HG03097 (cell line): Measurements from ENCODE around the gene TMUB1.

Experiments used
- ATAC-seq: cut with Tn5 transposase; IDR thresholded peaks from one replicate; pipeline ENCODE4 v1.9.1; 2021; ENCODE audit not compliant: unreplicated experiment, low FRiP score

The TMUB1 gene

DNA sequence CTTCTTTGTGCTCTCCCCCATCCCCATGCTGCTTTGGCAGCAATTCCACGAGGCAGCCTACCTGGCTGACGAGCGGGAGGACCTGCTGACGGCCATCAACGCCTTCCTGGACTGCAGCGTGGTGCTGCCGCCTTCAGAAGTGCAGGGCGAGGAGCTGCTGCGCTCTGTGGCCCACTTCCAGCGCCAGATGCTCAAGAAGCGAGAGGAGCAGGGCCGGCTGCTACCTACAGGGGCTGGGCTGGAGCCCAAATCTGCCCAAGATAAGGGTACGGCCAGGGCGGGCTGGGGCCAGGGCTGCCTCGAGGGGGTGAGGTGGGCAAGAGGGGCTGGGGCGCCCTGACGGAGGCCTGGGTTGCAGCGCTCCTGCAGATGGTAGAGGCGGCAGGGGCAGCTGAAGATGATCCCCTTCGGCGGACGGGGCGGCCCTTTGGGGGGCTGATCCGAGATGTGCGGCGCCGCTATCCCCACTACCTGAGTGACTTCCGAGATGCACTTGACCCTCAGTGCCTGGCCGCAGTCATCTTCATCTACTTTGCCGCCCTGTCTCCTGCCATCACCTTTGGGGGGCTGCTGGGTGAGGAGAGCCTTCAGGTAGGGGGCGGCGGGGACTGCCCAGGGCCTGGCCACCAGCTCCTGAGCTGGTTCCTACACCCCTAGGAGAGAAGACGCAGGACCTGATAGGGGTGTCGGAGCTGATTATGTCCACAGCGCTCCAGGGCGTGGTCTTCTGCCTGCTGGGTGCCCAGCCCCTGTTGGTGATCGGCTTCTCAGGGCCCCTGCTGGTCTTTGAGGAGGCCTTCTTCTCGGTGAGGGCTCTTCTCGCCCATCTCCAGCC, 12.0 kb downstream of the TMUB1 start:
- ATAC-seq, result no peak

DNA sequence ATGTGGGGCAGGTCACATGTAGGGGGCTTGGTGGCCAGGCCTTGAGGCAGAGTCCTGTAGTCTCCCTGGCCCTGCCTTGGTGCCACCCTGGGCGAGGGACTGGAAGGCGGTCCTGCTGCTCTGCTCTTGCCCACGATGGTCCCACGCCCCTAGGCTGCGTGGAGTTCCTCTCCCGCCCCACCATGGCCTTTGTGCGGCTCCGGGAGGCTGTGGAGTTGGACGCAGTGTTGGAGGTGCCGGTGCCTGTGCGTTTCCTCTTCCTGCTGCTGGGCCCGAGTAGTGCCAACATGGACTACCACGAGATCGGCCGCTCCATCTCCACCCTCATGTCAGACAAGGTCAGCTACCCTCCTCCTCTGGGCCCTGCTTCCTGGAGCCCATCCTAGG, 12.7 kb downstream of the TMUB1 start:
- ATAC-seq, result no peak

DNA sequence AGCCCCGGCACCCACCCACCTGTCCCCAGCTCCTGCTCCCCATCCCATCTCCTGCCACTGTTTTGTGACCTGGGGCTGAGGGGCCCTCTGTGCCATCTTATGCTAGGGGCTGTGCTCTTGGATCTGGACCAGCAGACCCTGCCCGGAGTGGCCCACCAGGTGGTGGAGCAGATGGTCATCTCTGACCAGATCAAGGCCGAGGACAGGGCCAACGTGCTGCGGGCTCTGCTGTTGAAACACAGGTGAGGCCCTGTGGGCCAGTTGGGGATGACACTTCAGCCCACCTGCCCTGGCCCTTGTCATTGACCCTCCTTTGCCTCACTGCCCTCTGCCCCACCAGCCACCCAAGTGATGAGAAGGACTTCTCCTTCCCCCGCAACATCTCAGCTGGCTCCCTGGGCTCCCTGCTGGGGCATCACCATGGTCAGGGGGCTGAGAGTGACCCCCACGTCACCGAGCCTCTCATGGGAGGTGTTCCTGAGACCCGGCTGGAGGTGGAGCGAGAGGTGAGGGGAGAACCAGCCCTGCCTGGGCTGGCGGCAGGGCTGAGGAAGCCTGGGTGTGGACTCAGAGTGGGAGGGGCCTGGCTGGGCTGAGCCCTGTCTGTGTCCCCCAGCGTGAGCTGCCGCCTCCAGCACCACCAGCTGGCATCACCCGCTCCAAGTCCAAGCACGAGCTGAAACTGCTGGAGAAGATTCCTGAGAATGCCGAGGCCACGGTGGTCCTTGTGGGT, 13.3 kb downstream of the TMUB1 start:
- ATAC-seq, result no peak

DNA sequence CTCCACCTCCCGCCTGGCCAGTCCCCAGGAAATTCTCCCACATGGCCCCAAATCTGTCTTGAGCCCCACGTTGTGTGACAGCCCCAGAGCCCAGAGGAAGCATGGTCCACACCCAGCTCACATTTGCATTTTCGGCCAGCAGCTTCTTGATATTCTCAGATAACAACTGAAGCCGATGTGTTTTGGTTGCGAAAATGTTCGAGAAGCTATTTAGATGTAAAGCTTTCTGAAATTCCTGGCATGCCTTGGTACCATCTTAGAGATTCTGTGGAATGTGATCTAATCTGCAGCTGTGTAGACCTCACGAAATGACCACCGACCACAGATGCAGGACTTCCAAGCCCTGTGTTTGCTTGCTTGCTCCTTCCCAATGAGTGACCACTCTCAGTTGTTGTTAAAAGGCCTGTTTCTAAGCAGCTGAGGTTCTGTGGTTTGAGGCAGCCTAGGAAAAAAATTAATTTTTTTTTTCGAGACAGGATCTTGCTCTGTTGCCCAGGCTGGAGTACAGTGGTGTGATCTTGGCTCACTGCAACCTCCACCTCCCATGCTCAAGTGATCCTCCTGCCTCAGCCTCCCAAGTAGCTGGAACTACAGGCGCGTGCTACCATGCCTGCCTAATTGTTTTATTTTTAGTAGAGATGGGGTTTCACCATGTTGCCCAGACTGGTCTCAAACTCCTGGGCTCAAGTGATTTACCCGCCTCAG, 15.1 kb downstream of the TMUB1 start:
- no peak for ATAC-seq

DNA sequence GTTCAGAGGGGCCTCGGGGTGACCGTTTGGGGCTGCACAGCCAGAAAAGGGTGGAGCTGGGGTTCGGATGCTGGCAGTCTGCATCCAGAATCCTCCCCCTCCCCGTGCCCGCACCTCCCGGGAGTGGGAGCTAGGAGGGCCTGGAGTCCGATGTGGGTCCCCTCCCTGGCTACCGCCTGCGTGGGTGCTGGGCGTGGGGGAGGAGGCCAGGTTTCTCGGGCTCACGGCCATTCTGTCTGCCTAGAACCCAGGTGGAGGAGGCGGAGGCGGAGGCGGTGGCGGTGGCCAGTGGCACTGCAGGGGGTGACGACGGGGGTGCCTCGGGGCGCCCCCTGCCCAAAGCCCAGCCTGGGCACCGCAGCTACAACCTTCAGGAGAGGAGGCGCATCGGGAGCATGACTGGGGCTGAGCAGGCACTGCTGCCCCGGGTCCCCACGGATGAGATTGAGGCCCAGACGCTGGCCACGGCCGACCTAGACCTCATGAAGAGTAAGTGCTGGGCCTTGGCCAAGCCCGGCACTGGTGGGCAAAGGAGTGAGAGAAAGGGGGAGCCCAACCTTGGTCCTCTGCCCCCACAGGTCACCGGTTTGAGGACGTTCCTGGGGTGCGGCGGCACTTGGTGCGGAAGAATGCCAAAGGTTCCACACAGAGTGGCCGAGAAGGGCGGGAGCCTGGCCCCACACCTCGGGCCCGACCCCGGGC, 16.9 kb downstream of the TMUB1 start:
- no peak for ATAC-seq

DNA sequence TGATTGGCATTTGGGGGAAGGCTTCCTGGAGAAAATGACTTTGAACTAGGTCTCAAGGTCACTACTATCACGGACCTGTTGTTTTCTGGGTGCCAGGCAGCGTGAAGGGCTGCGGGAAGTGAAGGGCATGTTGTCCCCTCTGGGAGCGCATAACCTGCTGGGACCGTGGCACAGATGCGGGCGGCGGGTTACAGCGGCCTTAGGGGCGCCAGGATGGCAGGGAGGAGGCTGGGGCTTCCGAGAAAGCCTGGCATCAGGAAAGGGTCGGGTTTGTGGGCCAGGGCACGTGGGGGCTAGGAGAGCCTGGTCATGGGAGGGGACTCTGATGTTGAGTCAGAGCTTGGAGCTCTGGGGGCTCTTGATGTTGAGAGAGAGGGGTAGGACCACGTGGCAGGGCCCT, 17.8 kb downstream of the TMUB1 start:
- ATAC-seq, result no peak

DNA sequence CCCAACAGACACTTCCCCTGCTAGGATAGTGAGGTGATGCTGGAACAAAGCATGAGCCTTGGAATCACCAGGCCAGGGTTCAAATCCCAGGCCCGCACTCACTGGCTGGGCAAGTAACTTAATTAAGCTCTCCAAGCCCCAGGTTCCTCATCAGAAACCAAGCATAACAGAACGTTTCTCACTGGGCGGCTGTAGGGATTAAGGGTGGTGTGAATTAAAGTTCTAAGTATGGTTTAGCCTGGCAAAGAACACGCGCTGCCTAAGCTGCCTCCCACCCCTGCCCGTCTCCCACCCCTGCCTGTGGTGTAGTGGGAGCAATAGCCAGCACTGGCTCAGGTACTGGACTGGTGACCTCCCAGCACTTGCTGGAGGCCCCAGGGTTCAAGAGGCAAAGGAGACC, 18.3 kb downstream of the TMUB1 start:
- no peak for ATAC-seq

DNA sequence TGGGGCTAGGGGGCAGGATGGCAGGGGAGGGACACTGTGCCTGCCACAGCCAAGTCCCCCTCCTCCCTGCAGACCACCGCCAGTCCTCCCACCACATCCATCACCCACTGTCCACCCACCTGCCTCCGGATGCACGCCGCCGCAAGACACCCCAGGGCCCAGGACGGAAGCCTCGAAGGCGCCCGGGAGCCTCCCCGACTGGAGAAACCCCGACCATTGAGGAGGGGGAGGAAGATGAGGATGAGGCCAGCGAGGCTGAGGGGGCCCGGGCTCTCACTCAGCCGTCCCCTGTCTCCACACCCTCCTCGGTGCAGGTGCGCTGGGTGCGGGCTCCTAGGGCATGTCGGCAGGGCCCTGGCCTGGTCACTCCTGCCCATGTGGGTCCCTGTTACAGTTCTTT, 18.8 kb downstream of the TMUB1 start:
- ATAC-seq, result no peak

DNA sequence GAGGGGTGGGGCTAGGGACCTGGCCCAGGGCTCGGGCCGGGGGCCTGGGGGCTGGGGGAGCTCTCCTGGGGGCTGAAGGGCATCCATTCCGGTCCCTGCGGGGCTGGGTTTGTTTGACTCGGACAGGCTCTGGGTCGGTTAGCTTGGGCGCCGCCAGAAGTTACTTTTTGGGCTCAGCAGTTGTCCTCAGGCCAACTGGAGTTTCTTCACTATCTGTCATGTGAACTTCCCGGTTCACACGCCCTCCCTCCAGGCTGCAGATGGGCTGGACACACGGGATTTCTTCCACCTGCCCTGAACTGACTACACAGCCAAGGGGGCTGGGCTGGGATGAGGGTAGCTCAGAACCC, 20.1 kb downstream of the TMUB1 start:
- ATAC-seq, result no peak

DNA sequence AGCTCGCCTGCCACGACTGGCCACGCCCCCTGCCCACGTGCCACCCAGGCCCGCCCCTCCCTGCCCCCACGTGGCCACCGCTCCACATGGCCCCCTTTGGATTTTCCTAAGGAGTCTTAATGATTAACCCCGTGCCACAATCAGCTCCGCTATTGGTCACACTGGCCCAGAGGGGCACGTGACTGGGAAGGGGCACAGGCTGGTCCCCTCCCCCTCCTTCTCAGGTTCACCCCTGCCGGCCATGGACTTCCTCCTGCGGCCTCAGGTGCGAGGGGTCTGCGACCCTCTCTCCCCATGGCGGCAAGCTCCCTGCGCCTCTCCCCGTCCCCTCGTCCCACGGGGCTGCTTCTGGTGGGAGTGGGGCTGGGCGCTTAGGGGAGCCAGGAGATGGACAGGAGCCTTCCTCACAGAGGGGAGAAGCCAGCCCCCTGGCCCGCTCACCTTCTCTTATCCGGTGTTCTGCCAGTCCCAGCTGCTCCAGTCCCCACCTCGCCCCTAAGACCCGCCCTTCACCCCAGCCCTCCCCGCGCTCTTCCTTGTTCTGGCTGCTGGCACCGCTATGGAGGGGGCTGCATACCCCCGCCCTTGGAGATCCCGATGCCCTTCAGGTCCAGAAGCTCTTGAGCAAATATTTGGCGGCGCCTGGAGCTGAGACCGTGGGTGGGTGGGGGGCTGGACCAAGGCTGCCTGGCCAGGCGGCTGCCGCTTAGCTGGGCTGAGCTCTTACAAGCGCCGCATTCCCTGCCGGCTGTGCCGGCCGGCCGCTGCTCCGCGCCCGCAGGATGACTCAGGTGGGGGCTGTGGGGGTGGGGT, 20.7 kb downstream of the TMUB1 start:
- ATAC-seq, result no peak

DNA sequence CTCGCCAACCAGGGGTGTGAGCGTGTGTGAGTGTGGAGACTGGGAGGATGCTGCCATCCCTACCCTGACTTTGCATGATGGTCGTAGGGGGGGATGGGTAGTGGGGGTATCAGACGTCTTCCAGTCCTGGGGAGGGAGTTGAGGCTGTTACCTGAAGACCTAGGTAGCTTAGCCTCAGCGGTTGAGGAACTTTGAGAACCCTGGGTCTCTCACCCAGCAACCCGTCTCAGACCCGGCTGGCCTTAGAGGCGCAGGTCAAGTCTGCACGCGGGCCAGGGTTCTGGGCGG, 21.2 kb downstream of the TMUB1 start:
- ATAC-seq, result no peak

DNA sequence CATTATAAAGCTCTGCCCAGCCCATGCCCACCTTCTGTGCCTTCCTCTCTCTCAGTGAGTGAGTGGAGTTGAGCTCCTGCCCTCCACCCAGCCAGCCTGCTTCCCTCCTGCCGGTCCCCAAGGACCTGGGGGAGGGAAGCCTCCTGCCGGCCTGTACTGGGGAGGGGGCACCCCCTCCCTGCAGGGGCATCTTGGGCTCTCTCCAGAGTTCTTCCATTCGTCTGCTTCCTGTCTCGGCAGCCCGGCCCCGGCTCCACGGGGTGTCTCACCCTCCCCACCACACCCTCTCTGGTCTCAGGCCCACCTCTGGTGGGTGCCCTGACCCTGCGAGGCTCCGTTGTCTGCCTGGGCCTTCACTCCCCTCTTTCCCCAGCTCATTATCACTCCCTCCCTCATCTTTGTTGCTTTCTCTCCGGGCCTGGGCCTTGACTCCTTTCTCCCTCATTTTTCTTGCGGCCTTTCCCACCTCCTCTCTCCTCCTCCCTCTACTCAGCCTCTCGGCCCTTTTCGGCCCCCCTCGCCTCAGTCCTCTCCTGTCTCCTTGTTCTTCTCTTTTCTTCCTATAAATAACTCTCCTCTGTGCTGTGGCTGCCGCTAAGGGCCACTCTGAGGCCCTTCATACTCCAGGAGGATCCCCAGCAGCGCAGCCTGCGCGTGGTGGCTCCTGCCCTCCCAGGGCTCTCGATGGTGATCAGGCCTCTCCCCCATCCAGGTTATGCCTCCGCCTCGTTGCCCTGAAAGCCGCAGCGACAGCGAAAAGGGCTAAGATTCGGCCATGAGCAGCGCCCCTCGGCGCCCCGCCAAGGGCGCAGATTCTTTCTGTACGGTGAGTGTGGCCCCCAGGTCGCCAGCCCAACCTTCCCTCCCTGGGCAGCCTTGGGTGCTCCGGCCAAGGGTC, 21.8 kb downstream of the TMUB1 start:
- ATAC-seq, result no peak

DNA sequence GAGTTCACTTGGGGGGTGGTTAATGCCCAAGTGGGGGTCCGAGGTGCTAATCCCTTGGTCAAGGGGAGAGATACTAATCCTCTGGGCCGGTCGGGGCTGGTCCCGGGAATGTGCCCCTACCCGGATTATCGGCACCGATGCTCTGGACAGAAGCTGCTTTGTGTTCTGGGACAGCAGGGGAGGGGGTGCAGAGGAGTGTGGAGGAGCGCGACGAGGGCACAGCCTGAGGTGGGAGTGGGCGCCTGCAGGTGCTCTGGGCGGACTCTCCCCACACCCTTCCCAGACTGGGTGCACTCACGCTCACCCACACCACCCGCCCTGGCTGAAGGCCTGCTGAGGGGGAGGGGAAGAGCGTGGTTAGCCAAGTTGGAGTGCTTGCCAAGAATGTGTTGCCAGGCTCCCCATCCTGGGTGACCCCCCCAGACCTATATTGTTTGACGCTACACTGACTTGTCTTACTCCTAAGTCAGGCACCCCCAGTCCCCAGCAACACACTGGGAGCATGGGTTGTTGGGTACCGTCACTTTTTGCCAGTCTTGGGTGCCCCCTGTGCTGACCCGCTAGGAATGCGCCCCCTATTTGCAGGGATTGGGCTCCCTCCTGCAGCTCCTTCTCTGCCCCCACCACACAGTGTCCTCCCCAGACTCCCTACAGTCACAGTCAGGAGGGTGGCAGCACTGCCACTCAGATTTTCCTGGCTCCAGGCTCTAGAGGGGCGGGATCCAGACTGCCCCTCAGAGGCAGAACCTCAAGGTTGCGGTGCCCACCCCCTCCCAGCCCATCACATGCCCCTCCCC, 22.7 kb downstream of the TMUB1 start:
- ATAC-seq, result no peak

DNA sequence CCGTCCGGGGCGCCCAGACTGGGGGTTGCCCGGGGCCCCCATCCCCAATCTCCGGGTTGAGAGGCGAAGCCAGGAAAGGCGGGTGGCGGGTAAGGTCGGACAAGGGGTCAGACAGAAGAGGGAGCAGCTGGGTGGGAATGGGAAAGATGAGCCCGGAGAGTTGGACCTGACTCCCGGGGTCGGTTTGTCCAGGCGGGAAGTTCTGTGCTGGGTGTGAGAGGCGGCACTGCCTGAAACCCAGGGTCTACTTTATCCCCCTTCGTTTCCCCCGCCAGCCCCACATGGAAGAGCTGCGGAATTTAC, 23.2 kb downstream of the TMUB1 start:
- no peak for ATAC-seq

DNA sequence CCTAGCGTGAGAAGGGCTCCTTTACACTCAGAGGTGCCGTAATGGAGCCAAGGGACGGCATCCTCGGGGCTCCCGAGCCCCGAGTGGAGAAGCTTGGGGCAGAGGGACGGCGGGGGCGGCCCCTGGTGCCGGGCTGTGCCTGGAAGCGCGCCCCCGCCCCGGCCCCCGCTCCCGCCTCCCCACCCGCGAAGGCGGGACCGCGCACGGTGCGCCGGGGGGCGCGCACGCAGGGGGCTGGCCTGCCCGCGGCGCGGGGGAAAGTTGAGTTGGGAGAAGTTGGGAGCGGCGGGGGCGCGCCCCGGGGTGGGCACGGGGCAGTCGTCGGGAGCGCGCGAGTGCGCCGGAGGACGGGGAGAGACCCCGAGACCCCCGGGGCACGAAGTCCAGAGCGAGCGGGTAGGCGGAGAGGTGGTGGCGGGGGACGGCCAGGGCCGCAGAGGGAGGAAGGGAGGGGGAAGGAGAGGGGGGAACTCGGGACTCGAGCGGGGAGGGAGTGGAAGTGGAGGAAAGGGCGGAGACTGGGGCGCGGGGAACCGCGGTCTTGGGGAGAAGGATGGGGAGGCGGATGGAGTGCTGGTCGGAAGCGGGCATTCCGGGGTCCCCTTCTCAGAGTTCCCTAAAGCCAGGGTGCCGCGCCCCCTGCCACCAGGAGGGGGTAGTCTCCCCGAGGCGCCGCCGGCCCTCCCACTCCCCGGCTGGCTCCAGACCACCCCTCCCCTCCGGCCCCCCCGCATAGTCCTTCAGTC, 23.8 kb downstream of the TMUB1 start, which contains the start of gene SLC4A2:
TSS of gene SLC4A2 (plus strand) at position 223 of the 746 bp plus-strand sequence. CDS start 2,399 bp downstream, outside the sequence.
- no peak for ATAC-seq

DNA sequence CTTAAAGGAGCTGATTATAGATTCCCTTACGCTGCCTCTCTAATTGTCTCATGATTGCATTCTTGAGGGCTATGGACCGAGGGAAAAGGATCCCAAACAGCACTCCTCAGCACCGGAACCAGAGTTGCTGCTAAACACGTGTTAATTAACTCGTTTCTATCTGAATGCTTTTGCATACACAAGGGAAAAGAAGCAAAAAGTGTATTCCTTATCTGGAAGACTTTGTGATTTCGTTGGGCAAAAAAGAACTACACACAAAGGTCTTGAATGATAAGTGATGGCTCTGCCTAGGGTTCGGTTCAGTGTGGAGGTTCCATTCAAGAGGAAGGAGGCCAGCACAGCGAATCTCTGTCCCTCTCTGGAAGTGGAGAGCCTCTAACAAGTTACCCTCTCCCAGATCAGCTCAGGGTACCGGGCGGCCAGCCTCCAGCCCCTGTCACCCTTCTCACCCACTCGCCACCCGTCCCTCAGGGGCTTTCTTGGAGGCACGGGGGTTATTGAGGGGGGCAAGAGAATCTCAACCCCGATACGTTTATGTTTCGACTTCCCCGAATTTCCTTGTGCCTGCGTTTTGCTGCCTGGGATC, 24.4 kb downstream of the TMUB1 start:
- no peak for ATAC-seq

DNA sequence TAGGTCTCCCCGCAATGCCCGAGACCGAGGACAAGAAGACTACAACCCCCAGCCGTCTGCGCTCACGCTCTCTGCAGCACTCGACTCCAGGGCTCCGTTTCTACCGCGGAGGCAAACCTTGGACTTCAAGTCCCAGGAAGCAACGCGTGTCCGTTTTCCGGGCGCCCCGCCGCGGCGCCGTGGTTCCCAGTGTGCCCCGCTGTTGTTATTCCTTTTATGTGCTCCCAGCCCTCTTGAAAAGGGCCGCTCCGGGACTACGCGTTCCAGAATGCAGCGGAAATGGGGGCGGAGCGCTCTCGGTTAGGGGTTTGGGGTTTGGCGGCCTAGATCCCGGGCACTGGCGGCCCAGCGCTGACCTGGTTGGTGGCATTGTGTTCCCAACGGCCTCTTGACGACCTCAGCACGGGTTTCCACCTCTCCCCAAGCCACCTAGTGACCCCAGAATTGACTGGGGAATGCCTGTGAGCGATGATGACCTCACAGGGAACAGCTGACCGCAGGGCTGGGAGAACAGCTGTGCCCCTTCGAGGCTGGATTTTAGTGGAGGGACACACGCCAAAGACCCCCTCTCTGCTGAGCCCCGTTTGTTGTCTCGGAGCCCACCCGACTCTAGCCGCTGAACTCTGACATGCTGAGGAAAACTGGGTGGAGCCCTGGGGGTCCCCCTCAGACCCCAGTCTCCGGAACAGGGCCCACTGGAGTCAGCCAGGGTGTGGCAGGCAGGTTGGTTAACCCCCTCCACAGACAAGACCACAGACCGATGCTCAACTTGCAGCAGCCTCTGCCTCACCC, 25.1 kb downstream of the TMUB1 start:
- ATAC-seq, result peak; percentile 81
